ENCODE results near the gene CEP85. TPM values are rescaled to one million over a fixed set of nuclear protein-coding genes. Genes with fewer than 3 reads are reported as not detected.

The CEP85 gene
- total and polyA plus RNA-seq, 9 of the 15 experiments (the other 6 are each of a cell fraction or from before 2014, with no cell fraction given), result 42.1 to 140 (median 92.6) TPM

DNA sequence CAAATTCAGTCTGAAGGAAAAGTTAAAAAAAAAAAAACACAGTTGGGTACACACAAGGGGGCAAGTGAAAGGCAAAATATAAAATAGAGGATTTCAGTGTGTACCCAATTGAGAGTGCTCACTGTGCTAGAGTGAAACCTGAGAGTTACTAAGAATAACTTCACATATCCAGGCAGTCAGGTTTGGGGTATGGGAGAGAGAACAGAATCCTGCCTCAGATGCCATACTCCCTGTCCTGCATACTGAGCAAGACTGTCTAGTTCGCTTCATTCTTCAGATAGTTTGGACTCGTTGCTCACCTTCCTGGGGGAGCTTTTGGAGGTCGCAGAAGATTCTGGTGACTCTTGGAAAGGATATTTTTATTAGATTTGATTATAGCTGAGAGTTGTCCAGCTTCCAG, 20.4 kb downstream of the CEP85 start (continued):
- TF ChIP-seq, protein P1, sequence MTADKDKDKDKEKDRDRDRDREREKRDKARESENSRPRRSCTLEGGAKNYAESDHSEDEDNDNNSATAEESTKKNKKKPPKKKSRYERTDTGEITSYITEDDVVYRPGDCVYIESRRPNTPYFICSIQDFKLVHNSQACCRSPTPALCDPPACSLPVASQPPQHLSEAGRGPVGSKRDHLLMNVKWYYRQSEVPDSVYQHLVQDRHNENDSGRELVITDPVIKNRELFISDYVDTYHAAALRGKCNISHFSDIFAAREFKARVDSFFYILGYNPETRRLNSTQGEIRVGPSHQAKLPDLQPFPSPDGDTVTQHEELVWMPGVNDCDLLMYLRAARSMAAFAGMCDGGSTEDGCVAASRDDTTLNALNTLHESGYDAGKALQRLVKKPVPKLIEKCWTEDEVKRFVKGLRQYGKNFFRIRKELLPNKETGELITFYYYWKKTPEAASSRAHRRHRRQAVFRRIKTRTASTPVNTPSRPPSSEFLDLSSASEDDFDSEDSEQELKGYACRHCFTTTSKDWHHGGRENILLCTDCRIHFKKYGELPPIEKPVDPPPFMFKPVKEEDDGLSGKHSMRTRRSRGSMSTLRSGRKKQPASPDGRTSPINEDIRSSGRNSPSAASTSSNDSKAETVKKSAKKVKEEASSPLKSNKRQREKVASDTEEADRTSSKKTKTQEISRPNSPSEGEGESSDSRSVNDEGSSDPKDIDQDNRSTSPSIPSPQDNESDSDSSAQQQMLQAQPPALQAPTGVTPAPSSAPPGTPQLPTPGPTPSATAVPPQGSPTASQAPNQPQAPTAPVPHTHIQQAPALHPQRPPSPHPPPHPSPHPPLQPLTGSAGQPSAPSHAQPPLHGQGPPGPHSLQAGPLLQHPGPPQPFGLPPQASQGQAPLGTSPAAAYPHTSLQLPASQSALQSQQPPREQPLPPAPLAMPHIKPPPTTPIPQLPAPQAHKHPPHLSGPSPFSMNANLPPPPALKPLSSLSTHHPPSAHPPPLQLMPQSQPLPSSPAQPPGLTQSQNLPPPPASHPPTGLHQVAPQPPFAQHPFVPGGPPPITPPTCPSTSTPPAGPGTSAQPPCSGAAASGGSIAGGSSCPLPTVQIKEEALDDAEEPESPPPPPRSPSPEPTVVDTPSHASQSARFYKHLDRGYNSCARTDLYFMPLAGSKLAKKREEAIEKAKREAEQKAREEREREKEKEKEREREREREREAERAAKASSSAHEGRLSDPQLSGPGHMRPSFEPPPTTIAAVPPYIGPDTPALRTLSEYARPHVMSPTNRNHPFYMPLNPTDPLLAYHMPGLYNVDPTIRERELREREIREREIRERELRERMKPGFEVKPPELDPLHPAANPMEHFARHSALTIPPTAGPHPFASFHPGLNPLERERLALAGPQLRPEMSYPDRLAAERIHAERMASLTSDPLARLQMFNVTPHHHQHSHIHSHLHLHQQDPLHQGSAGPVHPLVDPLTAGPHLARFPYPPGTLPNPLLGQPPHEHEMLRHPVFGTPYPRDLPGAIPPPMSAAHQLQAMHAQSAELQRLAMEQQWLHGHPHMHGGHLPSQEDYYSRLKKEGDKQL (CRISPR knock-in tag; IDR thresholded peaks at IDR 0.05; ENCODE audit: borderline replicate concordance), result no peak

DNA sequence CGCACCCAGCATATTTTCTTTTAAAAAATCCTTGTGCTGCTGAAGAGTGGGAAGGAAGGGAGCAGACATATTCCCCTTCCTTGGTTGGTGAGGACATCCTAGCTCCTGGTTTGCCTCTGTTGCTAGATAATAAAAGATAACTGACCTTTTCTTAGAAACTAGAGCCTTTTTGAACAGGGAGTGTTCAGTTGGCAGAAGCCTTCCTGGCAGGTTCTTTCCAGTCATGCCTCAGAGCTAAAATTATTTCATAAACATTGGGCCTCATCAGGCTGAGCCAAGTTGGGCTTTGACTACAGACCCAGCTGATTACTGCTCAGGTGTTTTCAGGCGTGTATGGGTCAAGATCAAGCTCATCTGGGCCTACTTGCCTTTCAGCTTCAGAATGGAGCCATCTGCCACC, 23.2 kb downstream of the CEP85 start:
- in situ Hi-C loops (cut with MboI), result no loop called here
- Histone ChIP-seq H3K27me3 (ENCODE audit: control insufficient read depth in 2 of 2, insufficient read depth in 2 of 2, low read length in 2 of 2) (no peaks in the 10 kb centered on the region), H3K27ac (ENCODE audit: extremely low read depth, low read depth, low read length) (no peak overlapping the region; the same call in 2 of the 3 replicates), H3K4me1 (replicated peaks in 1 of 2; ENCODE audit: control insufficient read depth in 2 of 2, insufficient read depth in 2 of 2, low read length in 2 of 2) (no peaks in the 10 kb centered on the region), H3K9ac (ENCODE audit: insufficient read depth in 1 of 2, low read depth in 2 of 2, low read length in 2 of 2) (no peak overlapping the region), H3K9me1 (ENCODE audit: control insufficient read depth, insufficient read depth, low read length) (no peaks in the 10 kb centered on the region), H3K36me3 (ENCODE audit: control insufficient read depth, insufficient read depth, low read length) (peaks cover 97% of the 10 kb centered on the region), H3K4me2 (ENCODE audit: insufficient read depth, low read length) (no peak overlapping the region), H4K20me1 (replicated peaks; ENCODE audit: control insufficient read depth, insufficient read depth, low read length) (no peaks in the 10 kb centered on the region), H2AFZ (ENCODE audit: low read depth, low read length) (no peak overlapping the region), H3K9me3 (replicated peaks; ENCODE audit: control insufficient read depth, insufficient read depth, low read depth, low read length) (no peaks in the 10 kb centered on the region), H3K4me3 (no peak overlapping the region), H3K79me2 (ENCODE audit: control insufficient read depth, insufficient read depth, low read length) (peaks cover 39% of the 10 kb centered on the region)
- 100% methylated on average over 2 of the region's 2 CpGs for WGBS (ENCODE audit: insufficient coverage, low coverage, missing lambda C conversion rate)
- ChIA-PET CTCF (ENCODE audit: low intra/inter-chr PET ratio) (no interaction called here), POLR2A (interaction anchor here (0.6 to 2.0 kb wide), 5 partner anchors 15 to 186 kb away, joined by 3 to 8 read pairs (median 3); partner anchors contain the start of gene CEP85)
- no peak for DNase-seq (ENCODE audit: extremely low read depth in 1 of 4, low spot score in 3 of 4)
- ATAC-seq, result no peak
- FAIRE-seq, result no peak
- intact Hi-C loops (cut with micrococcal nuclease), result no loop called here
- BruUV-seq (replicated peaks), result no TSS peak
- TF ChIP-seq C11orf30 (IDR thresholded peaks at IDR 0.05; ENCODE audit: low read depth) (no peak), ZNF384 (IDR thresholded peaks at IDR 0.05; ENCODE audit: low read depth, low read length) (no peak), NCOA4 (IDR thresholded peaks at IDR 0.05; ENCODE audit: partially characterized antibody) (no peak), TCF7 (IDR thresholded peaks at IDR 0.05; ENCODE audit: borderline replicate concordance) (no peak), NCOA2 (IDR thresholded peaks at IDR 0.05; ENCODE audit: partially characterized antibody in 2 of 2) (no peak), ZNF75A (CRISPR knock-in tag; IDR thresholded peaks at IDR 0.05) (no peak), CSDE1 (IDR thresholded peaks at IDR 0.05) (no peak), CHD4 (IDR thresholded peaks at IDR 0.05; ENCODE audit: insufficient read depth, insufficient replicate concordance, low read depth, low read length, poor library complexity, severe bottlenecking) (no peak)
- TF ChIP-seq, protein P2, sequence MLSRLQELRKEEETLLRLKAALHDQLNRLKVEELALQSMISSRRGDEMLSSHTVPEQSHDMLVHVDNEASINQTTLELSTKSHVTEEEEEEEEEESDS (CRISPR knock-in tag; IDR thresholded peaks at IDR 0.05), result no peak
- TF ChIP-seq, protein P3, sequence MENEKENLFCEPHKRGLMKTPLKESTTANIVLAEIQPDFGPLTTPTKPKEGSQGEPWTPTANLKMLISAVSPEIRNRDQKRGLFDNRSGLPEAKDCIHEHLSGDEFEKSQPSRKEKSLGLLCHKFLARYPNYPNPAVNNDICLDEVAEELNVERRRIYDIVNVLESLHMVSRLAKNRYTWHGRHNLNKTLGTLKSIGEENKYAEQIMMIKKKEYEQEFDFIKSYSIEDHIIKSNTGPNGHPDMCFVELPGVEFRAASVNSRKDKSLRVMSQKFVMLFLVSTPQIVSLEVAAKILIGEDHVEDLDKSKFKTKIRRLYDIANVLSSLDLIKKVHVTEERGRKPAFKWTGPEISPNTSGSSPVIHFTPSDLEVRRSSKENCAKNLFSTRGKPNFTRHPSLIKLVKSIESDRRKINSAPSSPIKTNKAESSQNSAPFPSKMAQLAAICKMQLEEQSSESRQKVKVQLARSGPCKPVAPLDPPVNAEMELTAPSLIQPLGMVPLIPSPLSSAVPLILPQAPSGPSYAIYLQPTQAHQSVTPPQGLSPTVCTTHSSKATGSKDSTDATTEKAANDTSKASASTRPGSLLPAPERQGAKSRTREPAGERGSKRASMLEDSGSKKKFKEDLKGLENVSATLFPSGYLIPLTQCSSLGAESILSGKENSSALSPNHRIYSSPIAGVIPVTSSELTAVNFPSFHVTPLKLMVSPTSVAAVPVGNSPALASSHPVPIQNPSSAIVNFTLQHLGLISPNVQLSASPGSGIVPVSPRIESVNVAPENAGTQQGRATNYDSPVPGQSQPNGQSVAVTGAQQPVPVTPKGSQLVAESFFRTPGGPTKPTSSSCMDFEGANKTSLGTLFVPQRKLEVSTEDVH (IDR thresholded peaks at IDR 0.05; ENCODE audit: low read depth, partially characterized antibody), result no peak

Data from K562 (cell line).